Measurements from ENCODE around the gene GK. TPM values are rescaled to one million over a fixed set of nuclear protein-coding genes. Genes with fewer than 3 reads are reported as not detected.
A peak's percentile ranks its signal among the peaks of the same experiment; 100 is the strongest.
"Not testable (repeated sequence)": the region's sequence is repeated elsewhere in the genome, so short reads cannot be mapped to it uniquely, and the experiment has no call there.

The GK gene
- total RNA-seq, 4 donors from 2014 or later = 1.0 to 8.0 (median 3.0) TPM

GRCh38 chrX:30642642-30643041 is 10.6 kb upstream of the GK start:
- H3K9me3 ChIP-seq = no peaks in the 10 kb centered on the region
- H3K36me3 ChIP-seq = no peaks in the 10 kb centered on the region
- H3K4me3 ChIP-seq = no peak overlapping the region
- no peak overlapping the region for H3K27ac ChIP-seq
- no peaks in the 10 kb centered on the region for H3K27me3 ChIP-seq
- TF ChIP-seq POLR2A (IDR thresholded peaks at IDR 0.05) (no peak), CTCF (IDR thresholded peaks at IDR 0.05) (no peak)
- intact Hi-C loops (cut with DNase I; ENCODE audit: low total_unique reads) = no loop called here
- no peak for DNase-seq
- no peaks in the 10 kb centered on the region for H3K4me1 ChIP-seq

GRCh38 chrX:30643313-30643821 is 9.9 kb upstream of the GK start:
- intact Hi-C loops (cut with DNase I; ENCODE audit: low total_unique reads) = no loop called here
- TF ChIP-seq CTCF (IDR thresholded peaks at IDR 0.05) = no peak
- no peak for TF ChIP-seq POLR2A (IDR thresholded peaks at IDR 0.05)
- Histone ChIP-seq H3K27ac (no peak overlapping the region), H3K4me3 (no peak overlapping the region), H3K4me1 (no peaks in the 10 kb centered on the region), H3K36me3 (no peaks in the 10 kb centered on the region), H3K27me3 (no peaks in the 10 kb centered on the region), H3K9me3 (no peaks in the 10 kb centered on the region)
- no peak for DNase-seq

- intact Hi-C loops (cut with DNase I; ENCODE audit: low total_unique reads) = no loop called here
- no peak overlapping the region for H3K4me3 ChIP-seq
- no peak for TF ChIP-seq POLR2A (IDR thresholded peaks at IDR 0.05)
These were observed 3.4 kb upstream of the GK start for GRCh38 chrX:30649859-30650258.

GRCh38 chrX:30652527-30653414 is 452 bp upstream of the GK start:
- DNase-seq = peak; percentile 91 to 93
- TF ChIP-seq CTCF (IDR thresholded peaks at IDR 0.05) (peak in 1 of 4 experiments; percentile 7), POLR2A (IDR thresholded peaks at IDR 0.05) (peak in 1 of 2 donors; percentile 40)
- H3K4me1 ChIP-seq = no peaks in the 10 kb centered on the region
- no peaks in the 10 kb centered on the region for H3K36me3 ChIP-seq
- intact Hi-C loops (cut with DNase I; ENCODE audit: low total_unique reads) = no loop called here
- peak overlapping the region; percentile 67 to 68 for H3K27ac ChIP-seq
- peak overlapping the region; percentile 52 to 54 for H3K4me3 ChIP-seq
- no peaks in the 10 kb centered on the region for H3K9me3 ChIP-seq
- H3K27me3 ChIP-seq = no peaks in the 10 kb centered on the region

More at GRCh38 chrX:30649859-30650258, 3.4 kb upstream of the GK start:
- no peaks in the 10 kb centered on the region for H3K27me3 ChIP-seq
- no peaks in the 10 kb centered on the region for H3K9me3 ChIP-seq
- no peaks in the 10 kb centered on the region for H3K4me1 ChIP-seq
- H3K27ac ChIP-seq = no peak overlapping the region
- DNase-seq = no peak
- H3K36me3 ChIP-seq = no peaks in the 10 kb centered on the region

GRCh38 chrX:30654386-30654785 is 1.2 kb downstream of the GK start:
- H3K4me1 ChIP-seq; H3K9me3 ChIP-seq; DNase-seq; H3K36me3 ChIP-seq; H3K27me3 ChIP-seq; H3K27ac ChIP-seq; intact Hi-C loops (cut with DNase I; ENCODE audit: low total_unique reads): not testable (repeated sequence)
- H3K4me3 ChIP-seq = peak overlapping the region in 1 of 2 donors; percentile 54

- Histone ChIP-seq H3K27ac (no peak overlapping the region), H3K36me3 (no peaks in the 10 kb centered on the region), H3K4me3 (no peak overlapping the region), H3K27me3 (no peaks in the 10 kb centered on the region), H3K9me3 (no peaks in the 10 kb centered on the region), H3K4me1 (no peaks in the 10 kb centered on the region)
- DNase-seq = no peak
- intact Hi-C loops (cut with DNase I; ENCODE audit: low total_unique reads) = no loop called here
- TF ChIP-seq CTCF (IDR thresholded peaks at IDR 0.05) (no peak), POLR2A (IDR thresholded peaks at IDR 0.05) (no peak)
These were observed 1.9 kb downstream of the GK start for GRCh38 chrX:30654989-30655607.

Data from uterus (tissue), 4 donors.